Subcutaneous abdominal adipose tissue (tissue), 5 donors: Measurements from ENCODE around the gene CMTM8.

Experiments used
- H3K27ac ChIP-seq: one replicate; pipeline ENCODE4 v1.7.0; 2013; ENCODE audit warnings: low read depth, mild to moderate bottlenecking, inconsistent platforms, low read length, moderate library complexity
- H3K27me3 ChIP-seq, 5 donors: one replicate each; pipeline ENCODE4 v1.7.0; 2013; ENCODE audit warnings: low read length in 5 of 5, inconsistent platforms in 1 of 5; ENCODE audit not compliant: control insufficient read depth in 5 of 5, insufficient read depth in 4 of 5
- H3K36me3 ChIP-seq, 5 donors: one replicate each; pipeline ENCODE4 v1.7.0; 2013; ENCODE audit warnings: low read length in 5 of 5; ENCODE audit not compliant: control insufficient read depth in 5 of 5, insufficient read depth in 5 of 5
- H3K4me1 ChIP-seq, 5 donors: one replicate each; pipeline ENCODE4 v1.7.0; 2013; ENCODE audit warnings: low read length in 5 of 5, mild to moderate bottlenecking in 3 of 5, moderate library complexity in 1 of 5; ENCODE audit not compliant: control insufficient read depth in 5 of 5, insufficient read depth in 5 of 5
- H3K4me3 ChIP-seq, 5 donors: one replicate each; pipeline ENCODE4 v1.7.0; 2013; ENCODE audit warnings: low read length in 5 of 5, low read depth in 1 of 5
- H3K9ac ChIP-seq, 5 donors: one replicate each; pipeline ENCODE4 v1.7.0; 2013; ENCODE audit warnings: low read length in 5 of 5, mild to moderate bottlenecking in 4 of 5, moderate library complexity in 3 of 5
- H3K9me3 ChIP-seq, 5 donors: one replicate each; pipeline ENCODE4 v1.7.0; 2013; ENCODE audit warnings: low read length in 5 of 5; ENCODE audit not compliant: control insufficient read depth in 5 of 5
- donor health status: healthy.
- donor health status: healthy.
- donor health status: healthy.
- donor health status: healthy.
- donor health status: healthy.

Gene CMTM8

GRCh38 chr3:32321095-32321790 lies 82.8 kb downstream of the CMTM8 start:
- Histone ChIP-seq H3K4me1 (peaks cover 0 to 23% (median 8%) of the 10 kb centered on the region in 5 donors), H3K4me3 (peak overlapping the region in 1 of 5 donors; percentile 23), H3K27ac (no peak overlapping the region), H3K9ac (no peak overlapping the region), H3K27me3 (no peaks in the 10 kb centered on the region), H3K9me3 (no peaks in the 10 kb centered on the region), H3K36me3 (no peaks in the 10 kb centered on the region)

DNA sequence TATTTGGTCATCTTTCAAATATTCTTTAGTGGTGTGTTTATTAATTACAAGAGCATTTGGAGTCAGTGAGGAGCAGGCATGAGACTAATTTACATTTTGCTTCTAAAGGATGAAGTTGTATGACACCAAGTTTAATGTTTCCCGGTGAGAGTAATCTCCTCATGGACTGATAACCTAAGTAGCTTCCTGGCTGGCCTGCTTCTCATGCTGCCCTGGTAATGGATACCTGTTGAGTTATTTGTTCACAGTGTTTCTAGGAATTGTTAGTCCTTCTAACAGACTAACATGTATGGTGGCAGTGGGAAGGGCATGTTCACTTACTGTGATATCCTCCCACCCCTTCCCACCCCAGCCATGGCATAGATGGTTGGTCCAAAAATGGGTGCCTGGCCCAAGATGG lies 83.8 kb downstream of the CMTM8 start:
- peaks cover 0 to 26% (median 9%) of the 10 kb centered on the region in 5 donors for H3K4me1 ChIP-seq
- H3K27ac ChIP-seq: no peak overlapping the region
- H3K4me3 ChIP-seq: no peak overlapping the region
- H3K9ac ChIP-seq: no peak overlapping the region
- H3K36me3 ChIP-seq: no peaks in the 10 kb centered on the region
- H3K27me3 ChIP-seq: no peaks in the 10 kb centered on the region
- H3K9me3 ChIP-seq: no peaks in the 10 kb centered on the region

- Histone ChIP-seq H3K9ac (no peak overlapping the region), H3K27me3 (no peaks in the 10 kb centered on the region), H3K27ac (no peak overlapping the region), H3K36me3 (no peaks in the 10 kb centered on the region), H3K4me1 (peaks cover 0 to 26% (median 9%) of the 10 kb centered on the region in 5 donors), H3K9me3 (no peaks in the 10 kb centered on the region), H3K4me3 (no peak overlapping the region)
Measured at GRCh38 chr3:32323604-32324003, 85.1 kb downstream of the CMTM8 start.

GRCh38 chr3:32325201-32325600 lies 86.7 kb downstream of the CMTM8 start:
- Histone ChIP-seq H3K4me1 (peaks cover 0 to 26% (median 9%) of the 10 kb centered on the region in 5 donors), H3K9me3 (no peaks in the 10 kb centered on the region), H3K4me3 (no peak overlapping the region), H3K9ac (no peak overlapping the region), H3K27me3 (no peaks in the 10 kb centered on the region), H3K36me3 (no peaks in the 10 kb centered on the region), H3K27ac (no peak overlapping the region)

DNA sequence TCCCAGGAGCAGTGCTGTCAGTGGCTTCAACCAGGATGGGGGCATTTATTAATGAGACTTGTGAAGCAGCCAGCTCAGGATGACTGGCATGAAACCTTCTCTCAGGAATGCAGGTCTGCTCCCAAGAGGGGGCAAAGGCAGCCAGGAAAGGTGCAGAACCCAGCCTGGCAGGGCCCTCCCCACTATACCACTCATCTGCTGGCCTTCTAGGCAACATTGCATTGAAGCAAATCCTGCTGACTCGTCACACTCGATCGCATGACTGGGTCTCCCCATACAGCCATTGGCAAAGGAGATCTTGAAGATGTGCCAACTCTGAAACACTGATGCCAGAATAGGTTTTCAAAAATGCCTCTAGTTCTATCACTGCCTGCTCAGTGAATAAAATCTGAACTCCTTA lies 87.4 kb downstream of the CMTM8 start:
- peaks cover 0 to 26% (median 9%) of the 10 kb centered on the region in 5 donors for H3K4me1 ChIP-seq
- H3K27me3 ChIP-seq: no peaks in the 10 kb centered on the region
- no peak overlapping the region for H3K4me3 ChIP-seq
- H3K27ac ChIP-seq: no peak overlapping the region
- no peak overlapping the region for H3K9ac ChIP-seq
- H3K36me3 ChIP-seq: no peaks in the 10 kb centered on the region
- no peaks in the 10 kb centered on the region for H3K9me3 ChIP-seq

DNA sequence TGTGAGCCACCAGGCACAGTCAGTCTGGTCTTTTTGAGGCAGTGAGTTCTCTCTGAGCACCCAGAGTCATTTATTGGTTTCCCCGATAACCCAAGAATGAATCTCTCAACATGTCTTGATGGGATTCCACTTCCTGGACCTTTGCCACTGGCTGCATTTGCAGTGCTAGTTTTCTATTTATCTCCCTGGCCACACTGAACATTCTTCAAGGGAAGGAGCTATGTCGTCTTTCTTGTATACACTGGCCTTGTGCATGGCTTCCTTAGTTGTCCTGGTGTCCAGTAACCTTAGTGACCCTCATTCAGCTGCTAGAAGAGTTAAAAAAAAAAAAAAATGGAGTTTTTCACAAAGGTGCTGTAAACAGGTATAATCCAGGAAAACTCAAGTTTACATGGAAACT lies 88.3 kb downstream of the CMTM8 start:
- Histone ChIP-seq H3K9ac (no peak overlapping the region), H3K36me3 (no peaks in the 10 kb centered on the region), H3K4me1 (peaks cover 0 to 21% (median 6%) of the 10 kb centered on the region in 5 donors), H3K27ac (no peak overlapping the region), H3K9me3 (no peaks in the 10 kb centered on the region), H3K4me3 (no peak overlapping the region), H3K27me3 (no peaks in the 10 kb centered on the region)

GRCh38 chr3:32334675-32335074 lies 96.2 kb downstream of the CMTM8 start:
- no peaks in the 10 kb centered on the region for H3K36me3 ChIP-seq
- H3K9me3 ChIP-seq: no peaks in the 10 kb centered on the region
- H3K4me3 ChIP-seq: no peak overlapping the region
- no peak overlapping the region for H3K27ac ChIP-seq
- H3K27me3 ChIP-seq: no peaks in the 10 kb centered on the region
- peaks cover 0 to 18% (median 0%) of the 10 kb centered on the region in 5 donors for H3K4me1 ChIP-seq
- no peak overlapping the region for H3K9ac ChIP-seq

GRCh38 chr3:32335365-32336112 lies 97.1 kb downstream of the CMTM8 start:
- Histone ChIP-seq H3K4me1 (peaks cover 0 to 18% (median 0%) of the 10 kb centered on the region in 5 donors), H3K9me3 (no peaks in the 10 kb centered on the region), H3K4me3 (no peak overlapping the region), H3K27me3 (no peaks in the 10 kb centered on the region), H3K36me3 (no peaks in the 10 kb centered on the region), H3K27ac (no peak overlapping the region), H3K9ac (no peak overlapping the region)

- Histone ChIP-seq H3K9ac (no peak overlapping the region), H3K36me3 (no peaks in the 10 kb centered on the region), H3K9me3 (no peaks in the 10 kb centered on the region), H3K4me1 (peaks cover 0 to 18% (median 0%) of the 10 kb centered on the region in 5 donors), H3K27me3 (no peaks in the 10 kb centered on the region), H3K4me3 (no peak overlapping the region), H3K27ac (no peak overlapping the region)
Measured at GRCh38 chr3:32336113-32336498, 97.6 kb downstream of the CMTM8 start.

GRCh38 chr3:32337505-32337904 lies 99.0 kb downstream of the CMTM8 start:
- no peaks in the 10 kb centered on the region for H3K36me3 ChIP-seq
- H3K27me3 ChIP-seq: no peaks in the 10 kb centered on the region
- H3K9ac ChIP-seq: no peak overlapping the region
- H3K27ac ChIP-seq: no peak overlapping the region
- no peak overlapping the region for H3K4me3 ChIP-seq
- peaks cover 0 to 18% (median 0%) of the 10 kb centered on the region in 5 donors for H3K4me1 ChIP-seq
- H3K9me3 ChIP-seq: no peaks in the 10 kb centered on the region
